ENCODE results near the gene CLEC20A.
A peak's percentile ranks its signal among the peaks of the same experiment; 100 is the strongest.
"Not testable (repeated sequence)": the region's sequence is repeated elsewhere in the genome, so short reads cannot be mapped to it uniquely, and the experiment has no call there.

CLEC20A gene

GRCh38 chr1:178529364-178530036, 32.7 kb upstream of the CLEC20A start:
- DNase-seq (ENCODE audit: insufficient read length, low spot score) (no peak), FAIRE-seq (no peak)

DNA sequence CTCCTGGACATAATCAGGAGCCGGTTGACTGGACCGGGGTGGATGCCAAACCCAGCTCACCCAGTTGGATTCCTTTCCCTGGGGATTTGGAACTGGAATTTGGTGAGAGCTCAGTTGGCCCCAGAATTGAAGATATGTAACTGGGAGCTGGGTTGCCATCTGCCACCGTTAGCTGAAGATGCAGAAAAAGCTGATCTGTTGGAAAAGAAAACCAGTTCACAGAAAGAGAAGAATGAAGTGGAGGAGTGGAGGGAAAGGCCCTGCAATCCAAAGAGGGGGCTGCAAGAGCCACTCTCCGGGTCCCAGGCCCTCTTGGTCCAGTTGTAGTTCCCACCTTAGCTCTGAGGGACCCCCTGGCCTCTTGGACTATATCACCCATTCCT, 32.2 kb upstream of the CLEC20A start:
- no peak for DNase-seq (ENCODE audit: insufficient read length, low spot score)
- FAIRE-seq: no peak

DNA sequence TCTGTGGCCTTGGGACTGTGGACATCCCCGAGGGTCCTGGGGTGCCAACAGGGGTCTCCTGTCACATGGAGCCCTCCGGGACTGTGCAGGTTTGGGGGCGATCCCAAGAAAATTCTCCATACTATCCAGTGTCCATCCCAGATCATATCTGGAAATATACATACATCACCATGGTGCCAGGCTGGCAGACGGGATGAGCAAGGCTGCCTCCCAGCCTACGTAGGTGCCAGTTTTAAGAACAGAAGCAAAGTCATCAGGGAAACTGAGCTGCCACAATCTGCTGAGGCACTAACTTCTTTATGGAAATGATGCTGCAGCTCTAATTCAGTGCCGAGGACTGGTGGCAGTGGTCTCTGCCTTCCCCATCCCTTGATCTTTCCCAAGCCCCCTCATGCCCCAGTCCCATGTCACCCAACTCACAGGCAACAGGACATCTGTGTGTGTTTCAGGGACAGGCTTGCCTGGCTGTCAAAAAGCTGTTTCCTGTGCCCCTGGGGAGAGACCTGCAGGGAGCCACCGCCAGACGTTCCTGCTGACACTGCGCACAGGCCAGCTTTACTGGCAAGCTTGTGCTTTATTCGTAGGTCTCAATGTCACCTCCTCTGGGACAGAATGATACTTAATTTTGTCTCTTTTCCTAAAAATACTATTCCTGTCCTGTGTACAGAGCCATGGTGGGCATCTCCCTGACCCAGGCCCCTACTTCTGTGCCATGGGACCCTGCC, 31.6 kb upstream of the CLEC20A start:
- no peak for FAIRE-seq
- DNase-seq (ENCODE audit: insufficient read length, low spot score): no peak

- DNase-seq (ENCODE audit: insufficient read length, low spot score) (no peak), FAIRE-seq (no peak)
These were observed 30.4 kb upstream of the CLEC20A start for GRCh38 chr1:178527117-178527516.

GRCh38 chr1:178521241-178521640, 24.5 kb upstream of the CLEC20A start:
- DNase-seq (ENCODE audit: insufficient read length, low spot score) (no peak), FAIRE-seq (no peak)

GRCh38 chr1:178520803-178521202, 24.0 kb upstream of the CLEC20A start:
- FAIRE-seq (no peak), DNase-seq (ENCODE audit: insufficient read length, low spot score) (no peak)

- DNase-seq (ENCODE audit: insufficient read length, low spot score) (no peak), FAIRE-seq (no peak)
These were observed 22.1 kb upstream of the CLEC20A start for GRCh38 chr1:178518894-178519293.

DNA sequence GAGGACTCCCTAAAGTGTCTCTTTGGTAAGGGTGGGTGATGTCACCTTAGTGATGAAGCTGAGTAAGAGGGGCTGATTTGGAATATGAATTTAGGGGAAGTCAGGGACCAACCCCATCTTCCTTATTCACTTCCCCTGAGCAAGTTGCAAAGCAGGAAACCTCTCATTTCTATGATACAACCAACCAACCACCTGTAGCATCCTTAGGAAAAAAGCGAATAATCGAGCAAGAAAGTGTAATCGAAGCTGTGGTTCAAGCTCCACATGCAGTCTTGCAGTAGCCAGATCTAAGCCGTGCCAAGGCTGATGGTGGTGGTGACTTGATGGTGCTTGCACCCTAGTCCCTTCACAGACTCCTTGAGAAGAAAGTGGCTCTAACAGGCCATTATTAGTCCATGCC, 19.3 kb upstream of the CLEC20A start:
- no peak for DNase-seq (ENCODE audit: insufficient read length, low spot score)
- FAIRE-seq: no peak

DNA sequence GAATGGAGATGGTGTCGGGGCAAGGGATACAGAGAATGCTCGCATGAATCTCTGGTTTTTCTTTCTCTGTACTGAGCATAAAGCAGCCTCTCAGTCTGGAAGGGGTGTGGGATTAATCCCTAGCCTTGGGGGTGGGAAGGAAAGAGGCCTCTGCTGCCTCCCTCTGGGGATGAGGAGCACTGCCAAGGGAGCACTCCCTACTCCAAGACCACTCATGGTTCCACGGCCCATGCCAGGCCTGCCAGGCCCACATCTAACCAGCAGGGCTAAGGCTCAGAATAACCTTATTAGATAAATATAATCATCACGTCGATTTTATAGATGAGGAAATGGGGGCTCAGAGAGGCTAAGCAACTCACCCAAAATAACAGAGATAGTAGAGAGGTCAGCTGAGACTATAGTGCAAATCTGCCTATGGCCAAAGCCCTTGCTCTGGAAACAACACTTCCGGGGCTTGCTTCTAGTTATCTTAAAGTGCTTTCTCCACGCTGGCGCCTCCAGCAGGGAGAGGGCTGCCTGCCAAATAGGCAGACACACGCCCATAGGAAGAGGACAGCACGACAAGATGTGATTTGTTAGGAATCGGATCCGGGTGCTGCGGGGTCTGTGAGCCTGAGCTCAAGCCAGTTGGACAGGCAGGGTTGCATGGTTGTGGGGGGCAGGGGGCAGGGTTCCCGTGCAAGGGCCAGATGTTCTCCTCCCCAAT, 16.7 kb upstream of the CLEC20A start:
- DNase-seq (ENCODE audit: insufficient read length, low spot score) (no peak), FAIRE-seq (no peak)

DNA sequence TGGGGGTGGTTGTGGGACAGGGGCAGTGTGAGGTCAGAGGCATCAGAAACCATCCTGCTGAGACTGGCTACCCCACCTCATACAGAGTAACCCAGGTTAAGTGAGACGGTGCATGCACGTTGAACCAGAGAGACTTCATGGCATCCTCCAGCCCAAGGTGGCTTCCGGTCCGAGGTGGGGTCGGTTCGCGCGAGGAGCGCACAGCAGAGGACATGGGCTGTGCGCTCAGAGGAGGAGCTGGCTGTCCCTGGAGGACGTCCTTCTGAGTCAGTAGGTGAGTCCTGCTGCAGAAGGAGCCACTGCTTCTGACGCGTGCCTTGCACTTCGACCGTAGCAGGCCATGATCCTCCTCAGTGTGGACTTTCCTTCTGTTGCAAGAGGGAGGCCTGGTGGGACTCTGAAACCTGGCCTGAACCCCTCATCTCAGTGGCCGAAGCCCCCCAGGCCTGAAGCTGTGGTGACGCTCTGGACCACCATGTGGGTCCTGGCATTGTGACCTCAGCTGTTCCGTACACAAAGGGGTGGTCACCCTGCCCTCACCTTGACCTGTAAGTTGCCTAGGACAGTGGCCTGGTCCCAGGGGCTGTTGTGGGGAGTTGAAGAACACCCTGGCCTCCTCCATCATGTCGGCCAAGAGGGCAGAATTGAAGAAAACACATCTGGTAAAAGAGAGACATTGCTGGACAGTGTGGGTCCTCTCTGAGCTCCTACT, 16.0 kb upstream of the CLEC20A start, which contains the start of gene TEX35:
TEX35 (plus strand) TSS at position 544 of the 712 bp plus-strand sequence; CDS start at position 624, 80 bp downstream.
- no peak for FAIRE-seq
- no peak for DNase-seq (ENCODE audit: insufficient read length, low spot score)

GRCh38 chr1:178510155-178510554, 13.4 kb upstream of the CLEC20A start:
- no peak for DNase-seq (ENCODE audit: insufficient read length, low spot score)
- no peak for FAIRE-seq

DNA sequence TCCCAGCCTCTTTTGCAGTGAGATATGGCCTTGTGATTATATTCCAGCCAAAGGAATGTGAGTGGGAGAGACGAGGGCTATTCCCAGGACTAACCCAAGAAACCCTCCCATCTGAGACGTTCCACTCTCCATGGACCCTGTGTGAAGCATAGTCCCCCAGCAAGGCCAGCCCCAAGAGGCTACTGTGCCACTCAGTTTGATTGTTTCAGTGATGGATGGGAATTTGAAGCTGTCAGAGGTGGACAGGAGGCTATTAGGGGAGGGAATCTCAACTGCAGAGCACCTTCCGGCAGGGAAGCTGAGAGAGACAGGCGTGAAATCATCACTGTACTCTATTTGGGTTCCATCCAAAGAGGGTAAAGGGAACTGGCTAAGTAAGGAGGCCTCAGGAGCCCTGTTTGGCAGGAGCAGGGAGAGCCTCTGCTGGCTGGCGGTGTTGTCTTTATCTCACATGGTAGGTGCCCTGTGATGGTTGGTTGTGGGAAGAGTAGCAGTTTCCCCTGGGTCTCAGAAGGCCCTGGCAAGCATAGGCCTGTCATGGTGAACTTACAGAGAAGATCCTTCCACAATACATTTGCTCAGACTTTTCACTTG, 12.7 kb upstream of the CLEC20A start:
- FAIRE-seq (no peak), DNase-seq (ENCODE audit: insufficient read length, low spot score) (no peak)

DNA sequence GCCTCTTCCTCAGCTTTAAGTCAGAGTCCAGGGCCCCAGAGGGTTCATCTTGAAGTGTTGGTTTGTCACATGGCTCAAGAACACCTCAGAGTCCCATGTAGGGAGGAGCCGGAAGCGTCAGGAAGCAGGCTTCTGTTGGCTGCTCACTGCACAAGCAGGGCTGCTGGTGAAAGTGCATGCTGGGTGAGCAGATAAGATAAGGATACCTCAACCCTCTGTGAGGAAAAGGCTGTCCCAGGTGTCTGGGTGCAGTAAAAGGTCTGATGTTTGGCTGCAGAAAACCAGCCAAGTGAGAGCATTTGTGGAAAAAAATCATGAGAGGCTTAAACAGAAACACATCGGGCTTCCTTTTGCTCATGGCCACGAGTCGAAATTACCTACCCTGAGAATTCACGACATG, 9.9 kb upstream of the CLEC20A start:
- FAIRE-seq: no peak

GRCh38 chr1:178506177-178506576, 9.4 kb upstream of the CLEC20A start:
- FAIRE-seq: no peak
- no peak for DNase-seq (ENCODE audit: insufficient read length, low spot score)

More for the DNA sequence above, 9.9 kb upstream of the CLEC20A start:
- no peak for DNase-seq (ENCODE audit: insufficient read length, low spot score)

GRCh38 chr1:178504286-178504685, 7.5 kb upstream of the CLEC20A start:
- FAIRE-seq (no peak), DNase-seq (ENCODE audit: insufficient read length, low spot score) (no peak)

DNA sequence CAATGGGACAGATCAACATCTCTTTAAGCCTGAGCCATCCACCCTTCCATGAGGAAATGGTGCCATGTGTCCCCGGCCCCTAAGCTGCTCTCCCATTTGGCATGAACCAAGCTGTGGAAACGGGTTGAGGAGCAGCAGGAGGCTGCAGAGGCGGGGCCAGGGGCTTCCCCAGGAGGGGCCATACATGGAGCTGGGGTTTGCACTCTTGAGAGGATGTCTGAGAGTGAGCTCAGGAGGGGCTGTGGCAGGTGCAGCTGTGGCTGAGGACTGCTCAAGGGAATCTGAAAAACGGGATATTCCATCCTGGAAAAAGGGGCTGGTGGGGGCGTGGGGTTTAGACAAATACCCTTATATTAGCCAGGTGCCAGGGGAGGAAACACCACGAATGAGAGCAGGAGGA, 7.1 kb upstream of the CLEC20A start:
- no peak for DNase-seq (ENCODE audit: insufficient read length, low spot score)
- FAIRE-seq: no peak

DNA sequence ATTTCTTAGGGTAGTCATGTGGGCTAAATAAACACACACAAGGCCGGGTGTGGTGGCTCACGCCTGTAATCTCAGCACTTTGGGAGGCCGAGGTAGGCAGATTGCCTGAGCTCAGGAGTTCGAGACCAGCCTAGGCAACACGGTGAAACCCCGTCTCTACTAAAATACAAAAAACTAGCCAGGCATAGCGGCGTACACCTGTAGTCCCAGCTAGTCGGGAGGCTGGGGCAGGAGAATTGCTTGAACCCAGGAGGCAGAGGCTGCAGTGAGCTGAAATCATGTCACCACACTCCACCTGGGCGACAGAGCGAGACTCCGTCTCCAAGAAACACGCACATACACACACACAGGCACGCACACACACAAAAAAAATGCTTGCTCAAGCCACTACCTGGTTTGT, 6.6 kb upstream of the CLEC20A start:
- not testable (repeated sequence) for FAIRE-seq; DNase-seq (ENCODE audit: insufficient read length, low spot score)

GRCh38 chr1:178502856-178503255, 6.1 kb upstream of the CLEC20A start:
- DNase-seq (ENCODE audit: insufficient read length, low spot score): no peak
- FAIRE-seq: no peak

DNA sequence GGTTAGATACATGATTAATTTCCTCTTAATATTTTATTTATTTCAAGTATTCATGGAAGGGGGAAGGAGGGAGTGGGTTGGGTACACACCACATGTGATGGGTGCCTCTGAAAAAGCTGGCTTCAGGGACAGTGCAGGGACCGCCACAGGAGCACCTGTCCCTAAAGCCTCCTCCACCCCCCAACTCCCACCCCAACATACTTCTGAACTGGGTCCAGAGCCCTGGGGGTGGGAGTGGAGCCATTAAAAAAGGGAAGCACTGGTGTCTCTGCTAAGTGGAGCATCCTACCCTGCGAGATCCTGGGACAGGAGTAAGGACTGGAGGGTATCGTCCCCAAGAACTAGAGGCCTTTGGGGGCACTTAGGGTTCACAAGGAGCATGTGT, 5.6 kb upstream of the CLEC20A start:
- FAIRE-seq (no peak), DNase-seq (ENCODE audit: insufficient read length, low spot score) (no peak)

GRCh38 chr1:178501705-178502329, 5.1 kb upstream of the CLEC20A start:
- DNase-seq (ENCODE audit: insufficient read length, low spot score) (peak; percentile 84), FAIRE-seq (peak; percentile 4)
